GM12878 (cell line): ENCODE results near the gene MTHFR. TPM values are rescaled to one million over a fixed set of nuclear protein-coding genes. Genes with fewer than 3 reads are reported as not detected.

ENCODE experiments used
- ATAC-seq: fragments of 200-7000 bp; cut with Tn5 transposase; 3 replicates; pipeline ENCODE4 v1.9.1; 2020; ENCODE audit warnings: mild to moderate bottlenecking, moderate library complexity
- BruUV-seq: library from RNA; stranded (reverse); fragments of 400-500 nt; replicated peaks from 2 replicates; lab custom pipeline; 2021; lab: Mats Ljungman, UMichigan
- CTCF ChIA-PET: fragments of 300-600 bp; sonication (Branson Sonifier 250); formaldehyde crosslinking; extraction: SDS; loops from one replicate; lab custom pipeline; 2021; ENCODE audit warnings: inconsistent platforms; lab: Yijun Ruan, JAX
- POLR2A ChIA-PET: fragments of 350-600 bp; formaldehyde crosslinking; extraction: SDS; loops from one replicate; lab custom pipeline; 2021; ENCODE audit warnings: inconsistent platforms; lab: Charles Lee
- RAD21 ChIA-PET: fragments of 300-600 bp; sonication (Branson Sonifier 250); formaldehyde crosslinking; loops from one replicate; lab custom pipeline; 2023; ENCODE audit warnings: antibody characterized with exemption; ENCODE audit not compliant: unreplicated experiment; lab: Charles Lee
- SMC1A ChIA-PET: fragments of 300-600 bp; sonication (Branson Sonifier 250); formaldehyde crosslinking; loops from one replicate; lab custom pipeline; 2023; ENCODE audit not compliant: unreplicated experiment, uncharacterized antibody; lab: Charles Lee
- DNase-seq: peaks from one replicate; pipeline ENCODE4 v3.0.0-alpha.2; 2011; ENCODE audit warnings: low read depth, low spot score
- FAIRE-seq: peaks from 3 replicates; lab custom pipeline; 2011; peaks lifted over from hg19 to GRCh38; lab: Jason Lieb, UNC
- H2AFZ ChIP-seq: 2 replicates; pipeline ENCODE4 v1.6.0; 2011; ENCODE audit warnings: low read depth, low read length, control low read depth; ENCODE audit not compliant: control insufficient read depth
- H3K27ac ChIP-seq: 2 replicates; pipeline ENCODE4 v1.5.1; 2011; ENCODE audit warnings: control low read depth; ENCODE audit not compliant: control insufficient read depth, insufficient read depth
- H3K27me3 ChIP-seq, 2 experiments: replicated peaks in 1 of 2; 2 replicates each; pipeline versions ENCODE4 v1.6.0 to v1.6.1; 2011; ENCODE audit warnings: low read length in 1 of 2; ENCODE audit not compliant: control insufficient read depth in 2 of 2, insufficient read depth in 2 of 2
- H3K36me3 ChIP-seq, 2 experiments: 2 replicates each; pipeline ENCODE4 v1.5.1; 2011; ENCODE audit warnings: low read length in 1 of 2; ENCODE audit not compliant: control insufficient read depth in 2 of 2, insufficient read depth in 2 of 2
- H3K4me1 ChIP-seq: 2 replicates; pipeline ENCODE4 v1.6.1; 2011; ENCODE audit warnings: mild to moderate bottlenecking, low read length, moderate library complexity, mixed read lengths; ENCODE audit not compliant: control insufficient read depth, insufficient read depth
- H3K4me2 ChIP-seq: 2 replicates; pipeline ENCODE4 v1.6.0; 2011; ENCODE audit warnings: control low read depth; ENCODE audit not compliant: control insufficient read depth, insufficient read depth
- H3K4me3 ChIP-seq: fragments of 200-600 bp; sonication (generic); 2 replicates; pipeline ENCODE4 v1.5.1; 2016
- H3K79me2 ChIP-seq: 2 replicates; pipeline ENCODE4 v1.6.0; 2011; ENCODE audit warnings: low read length; ENCODE audit not compliant: control insufficient read depth, insufficient read depth
- H3K9ac ChIP-seq: 2 replicates; pipeline ENCODE4 v1.8.0; 2011; ENCODE audit warnings: low read length, control low read depth, mixed read lengths; ENCODE audit not compliant: control insufficient read depth, insufficient read depth
- H3K9me3 ChIP-seq: replicated peaks from 3 replicates; pipeline ENCODE4 v1.5.1; 2011; ENCODE audit warnings: mild to moderate bottlenecking, low read length; ENCODE audit not compliant: control insufficient read depth, insufficient read depth
- H4K20me1 ChIP-seq: 2 replicates; pipeline ENCODE4 v1.6.0; 2011; ENCODE audit not compliant: control insufficient read depth, insufficient read depth
- BHLHE40 ChIP-seq, 2 experiments: fragments of 450-650 bp in 1 of 2; IDR thresholded peaks; 2 replicates each; pipeline ENCODE4 v1.6.1; 2011 to 2017; ENCODE audit warnings: low read depth in 2 of 2, borderline replicate concordance in 1 of 2, improper control_type of control experiment in 1 of 2, low read length in 1 of 2, mild to moderate bottlenecking in 1 of 2
- CBX3 ChIP-seq: fragments of 200-600 bp; sonication (generic); IDR thresholded peaks from 2 replicates; pipeline ENCODE4 v1.6.1; 2016; ENCODE audit warnings: low read depth, borderline replicate concordance
- CREM ChIP-seq: IDR thresholded peaks from 2 replicates; pipeline ENCODE4 v1.6.1; 2014; ENCODE audit warnings: antibody characterized with exemption, low read depth
- FOXM1 ChIP-seq: IDR thresholded peaks from 2 replicates; pipeline ENCODE4 v1.6.1; 2012; ENCODE audit warnings: low read depth, mild to moderate bottlenecking, inconsistent platforms, low read length, moderate library complexity
- GABPA ChIP-seq: IDR thresholded peaks from 2 replicates; pipeline ENCODE4 v1.6.1; 2014; ENCODE audit warnings: antibody characterized with exemption, low read depth, mild to moderate bottlenecking, inconsistent platforms
- HDAC6 ChIP-seq: fragments of 200-600 bp; sonication (generic); IDR thresholded peaks from one replicate; pipeline ENCODE4 v1.8.0; 2017; ENCODE audit warnings: antibody characterized with exemption; ENCODE audit not compliant: unreplicated experiment
- IRF4 ChIP-seq: IDR thresholded peaks from 2 replicates; pipeline ENCODE4 v1.6.1; 2011; ENCODE audit warnings: low read depth, low read length
- KLF5 ChIP-seq: fragments of 450-650 bp; IDR thresholded peaks from 2 replicates; pipeline ENCODE4 v1.6.1; 2014; ENCODE audit warnings: mild to moderate bottlenecking; ENCODE audit not compliant: partially characterized antibody
- NFYB ChIP-seq: IDR thresholded peaks from 2 replicates; pipeline ENCODE4 v1.6.1; 2011; ENCODE audit warnings: low read depth, mild to moderate bottlenecking, low read length, improper control_type of control experiment, moderate library complexity; ENCODE audit not compliant: insufficient read depth
- PBX3 ChIP-seq: IDR thresholded peaks from 2 replicates; pipeline ENCODE4 v1.6.1; 2011; ENCODE audit warnings: mild to moderate bottlenecking, low read depth, low read length, moderate library complexity; ENCODE audit not compliant: insufficient replicate concordance
- REST ChIP-seq: IDR thresholded peaks from 2 replicates; pipeline ENCODE4 v1.6.1; 2012; ENCODE audit warnings: mild to moderate bottlenecking, low read depth, low read length
- SP1 ChIP-seq: IDR thresholded peaks from one replicate; pipeline ENCODE4 v1.6.1; 2011; ENCODE audit warnings: low read depth, low read length
- SRF ChIP-seq, 2 experiments: IDR thresholded peaks; 2 replicates each; pipeline ENCODE4 v1.6.1; 2011; ENCODE audit warnings: low read depth in 2 of 2, low read length in 2 of 2, mild to moderate bottlenecking in 1 of 2, moderate library complexity in 1 of 2
- ZBTB33 ChIP-seq: fragments of 450-650 bp; IDR thresholded peaks from 2 replicates; pipeline ENCODE4 v1.6.1; 2017; ENCODE audit warnings: mild to moderate bottlenecking
- WGBS: methylation state at CpG from one replicate; pipeline ENCODE4 v1.1.6; 2016; ENCODE audit warnings: low lambda C conversion rate; ENCODE audit not compliant: insufficient replicate concordance, insufficient coverage; ENCODE audit errors: missing lambda C conversion rate; 5-methylcytosine and 5-hydroxymethylcytosine counted together
- in situ Hi-C: fragments of 300-500 bp; cut with MboI; formaldehyde crosslinking; loops from 9 replicates; pipeline ENCODE4 v1.14.3; 2018; ENCODE audit warnings: mixed read lengths
- intact Hi-C: fragments of 100-400 bp; cut with micrococcal nuclease; formaldehyde crosslinking; loops from one replicate; pipeline ENCODE4 v1.14.2; 2022; ENCODE audit not compliant: unreplicated experiment
- polyA plus RNA-seq, 11 experiments: library from polyadenylated mRNA; depleted of rRNA in 4 of 11; unstranded in 6 of 11; stranded (reverse) in 5 of 11; fragments of >200 nt; fragmentation: Nextera tagmentation in 4 of 11; fragmentation: Illumina TruSeq in 1 of 11; extraction: Ambion mirVana in 4 of 11; extraction: Trizol in 1 of 11; gene quantifications; 1 replicate in 1 of 11; 2 replicates in 10 of 11; pipeline versions ENCODE4 v1.2.1 to v1.2.3, GENCODE V29; 2011 to 2016; ENCODE audit warnings: inconsistent platforms in 2 of 11, missing spikeins in 2 of 11, low read depth in 1 of 11
- total RNA-seq, 4 experiments: library from RNA; depleted of rRNA in 3 of 4; stranded (reverse); fragments of >200 nt in 3 of 4; fragmentation: Illumina TruSeq in 1 of 4; extraction: Trizol in 1 of 4; gene quantifications; 2 replicates each; pipeline versions ENCODE4 v1.2.1 to v1.2.3, GENCODE V29; 2013 to 2021

Gene MTHFR
- total and polyA plus RNA-seq, 10 of the 15 experiments (the other 5 are each of a cell fraction or from before 2014, with no cell fraction given), result 1.0 to 16.8 (median 9.4) TPM

DNA sequence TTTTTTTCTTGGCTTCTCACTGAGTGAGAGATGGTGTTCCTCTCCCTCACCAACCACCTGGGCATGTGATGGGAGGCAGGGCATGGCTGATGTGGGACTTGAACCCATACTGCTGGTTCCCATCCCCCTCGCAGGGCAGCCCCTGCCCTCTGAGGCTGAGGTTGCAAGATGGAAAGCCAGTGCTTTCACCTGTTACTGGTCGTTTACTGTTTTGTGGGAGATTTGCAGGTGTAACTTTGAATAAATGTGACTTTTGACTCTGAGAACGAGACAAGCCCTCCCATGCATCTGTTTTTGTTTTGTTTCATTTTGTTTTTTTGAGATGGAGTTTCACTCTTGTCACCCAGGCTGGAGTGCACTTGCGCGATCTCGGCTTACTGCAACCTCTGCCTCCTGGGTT is 22.2 kb downstream of the MTHFR start:
- Histone ChIP-seq H2AFZ (no peak overlapping the region; the same call in 1 of the 2 replicates), H3K27me3 (no peaks in the 10 kb centered on the region), H3K9me3 (no peaks in the 10 kb centered on the region), H3K27ac (no peak overlapping the region)
- POLR2A ChIA-PET, result interaction anchor here (0.6 kb wide), 1 partner anchor 31 kb away, joined by 3 read pairs; no protein-coding TSS in a partner anchor
- FAIRE-seq, result no peak
- TF ChIP-seq PBX3 (no peak), NFYB (no peak), GABPA (no peak), ZBTB33 (no peak), HDAC6 (no peak), CREM (no peak), REST (no peak), SP1 (no peak), KLF5 (no peak), SRF (IDR thresholded peaks at IDR 0.05; ENCODE audit: low read depth in 2 of 2, low read length in 2 of 2) (no peak), FOXM1 (no peak), BHLHE40 (IDR thresholded peaks at IDR 0.05; ENCODE audit: borderline replicate concordance in 1 of 2, low read depth in 2 of 2, low read length in 1 of 2) (no peak), CBX3 (no peak), IRF4 (no peak)
- TF ChIP-seq, all 136 proteins: peak for 0
- in situ Hi-C loops, result no loop called here
- Histone ChIP-seq H3K4me1 (peaks cover 4% of the 10 kb centered on the region; the same call in 1 of the 2 replicates), H4K20me1 (no peaks in the 10 kb centered on the region), H3K9ac (no peak overlapping the region), H3K4me3 (no peak overlapping the region), H3K36me3 (no peaks in the 10 kb centered on the region), H3K4me2 (no peak overlapping the region), H3K79me2 (no peaks in the 10 kb centered on the region)
- no peak for ATAC-seq
- CTCF ChIA-PET, result interaction anchor here (0.9 kb wide), 1 partner anchor 20 kb away, joined by 3 read pairs; no protein-coding TSS in a partner anchor
- no peak for DNase-seq
- RAD21 ChIA-PET, result no interaction called here
- BruUV-seq, result no TSS peak
- intact Hi-C loops, result no loop called here
- SMC1A ChIA-PET, result no interaction called here
- 47% methylated on average over 6 of the region's 6 CpGs for WGBS
